Mammary epithelial cell (primary cell): Measurements from ENCODE around the gene TFAP2E.

Experiments used
- CTCF ChIP-seq, 2 donors: IDR thresholded peaks in 1 of 2; conservative IDR thresholded peaks in 1 of 2; 2 replicates each; pipeline ENCODE4 v1.5.1; 2011 to 2012; ENCODE audit warnings: inconsistent platforms in 2 of 2, low read length in 2 of 2, mild to moderate bottlenecking in 2 of 2, control low read depth in 1 of 2, low read depth in 1 of 2; ENCODE audit not compliant: insufficient read depth in 1 of 2; ENCODE audit errors: extremely low read depth in 1 of 2
- EZH2 ChIP-seq: IDR thresholded peaks from 2 replicates; pipeline ENCODE4 v1.6.1; 2012; ENCODE audit warnings: low read length, inconsistent platforms, borderline replicate concordance

GRCh38 chr1:35586808-35587207, 13.7 kb downstream of the TFAP2E start:
- TF ChIP-seq EZH2 (no peak), CTCF (conservative IDR thresholded peaks at IDR 0.05 in 1 of 2, IDR thresholded peaks at IDR 0.05 in 1 of 2; ENCODE audit: extremely low read depth in 1 of 2, insufficient read depth in 1 of 2, low read depth in 1 of 2, low read length in 2 of 2) (no peak)
